HCT116 (cell line): ENCODE data around the gene PDGFA. TPM values are rescaled to one million over a fixed set of nuclear protein-coding genes. Genes with fewer than 3 reads are reported as not detected.

Experiments used
- ATAC-seq: fragments of 200-7000 bp; cut with Tn5 transposase; 2 replicates; pipeline ENCODE4 v1.9.1; 2020; ENCODE audit warnings: mild to moderate bottlenecking, moderate library complexity
- BruUV-seq: library from RNA; stranded (reverse); fragments of 400-500 nt; replicated peaks from 2 replicates; lab custom pipeline; 2021; lab: Mats Ljungman, UMichigan
- CTCF ChIA-PET: fragments of 300-600 bp; sonication (Branson Sonifier 250); formaldehyde crosslinking; loops from one replicate; lab custom pipeline; 2021; ENCODE audit warnings: antibody characterized with exemption; lab: Charles Lee
- POLR2A ChIA-PET: fragments of 300-600, 350-600 bp; sonication (Branson Sonifier 250); formaldehyde crosslinking; loops from one replicate; lab custom pipeline; 2021; ENCODE audit warnings: antibody characterized with exemption; lab: Charles Lee
- RAD21 ChIA-PET, 2 experiments: fragments of 300-600 bp; sonication (Branson Sonifier 250); formaldehyde crosslinking; loops; one replicate each; lab custom pipeline; 2023; ENCODE audit warnings: low total read pairs in 2 of 2; ENCODE audit not compliant: uncharacterized antibody in 2 of 2, unreplicated experiment in 2 of 2, low non-redundant PET in 1 of 2; lab: Charles Lee
- DNase-seq: peaks from one replicate; pipeline ENCODE4 v3.0.0-alpha.2; 2010; ENCODE audit warnings: low read depth, low spot score
- H2AFZ ChIP-seq: fragments of 200-600 bp; shearing (Covaris generic), sonication (generic); 2 replicates; pipeline ENCODE4 v1.6.1; 2017; ENCODE audit warnings: low read depth, mixed run types, mixed read lengths, antibody characterized with exemption, low read length; ENCODE audit not compliant: poor library complexity, severe bottlenecking
- H3K27ac ChIP-seq: 2 replicates; pipeline ENCODE4 v1.5.1; 2012; ENCODE audit warnings: low read depth, low read length
- H3K27me3 ChIP-seq: fragments of 200-600 bp; sonication (generic); 2 replicates; pipeline ENCODE4 v1.6.1; 2016; ENCODE audit warnings: mixed run types, low read length, mixed read lengths; ENCODE audit not compliant: insufficient read depth
- H3K36me3 ChIP-seq, 2 experiments: fragments of 200-500 bp in 1 of 2; fragments of 200-600 bp in 1 of 2; sonication (Bioruptor generic) in 1 of 2; sonication (generic) in 1 of 2; 2 replicates each; pipeline versions ENCODE4 v1.5.1 to v1.6.1; 2014 to 2016; ENCODE audit warnings: low read length in 2 of 2, inconsistent platforms in 1 of 2, mixed read lengths in 1 of 2, mixed run types in 1 of 2; ENCODE audit not compliant: insufficient read depth in 2 of 2, control insufficient read depth in 1 of 2
- H3K4me1 ChIP-seq, 2 experiments: fragments of 200-600 bp in 1 of 2; sonication (generic) in 1 of 2; 2 replicates each; pipeline versions ENCODE4 v1.5.1 to v1.6.1; 2012 to 2017; ENCODE audit warnings: low read length in 2 of 2, inconsistent platforms in 1 of 2, mild to moderate bottlenecking in 1 of 2, mixed read lengths in 1 of 2, mixed run types in 1 of 2, moderate library complexity in 1 of 2; ENCODE audit not compliant: insufficient read depth in 2 of 2, control insufficient read depth in 1 of 2
- H3K4me2 ChIP-seq: fragments of 200-600 bp; sonication (generic); 2 replicates; pipeline ENCODE4 v1.6.1; 2017; ENCODE audit warnings: mixed run types, low read length, mixed read lengths
- H3K4me3 ChIP-seq, 2 experiments: fragments of 200-600 bp in 1 of 2; sonication (generic) in 1 of 2; replicated peaks in 1 of 2; 2 replicates each; pipeline ENCODE4 v1.5.1; 2011 to 2016; ENCODE audit warnings: low read length in 2 of 2, control low read depth in 1 of 2, low read depth in 1 of 2, mild to moderate bottlenecking in 1 of 2, mixed read lengths in 1 of 2, mixed run types in 1 of 2
- H3K79me2 ChIP-seq: fragments of 200-600 bp; sonication (generic); 2 replicates; pipeline ENCODE4 v1.6.1; 2017; ENCODE audit warnings: mild to moderate bottlenecking, mixed run types, low read length, moderate library complexity, mixed read lengths; ENCODE audit not compliant: insufficient read depth
- H3K9ac ChIP-seq: fragments of 200-600 bp; sonication (generic); 2 replicates; pipeline ENCODE4 v1.6.1; 2016; ENCODE audit warnings: low read length, mixed read lengths
- H3K9me2 ChIP-seq: fragments of 200-600 bp; sonication (generic), shearing (Covaris generic); 2 replicates; pipeline ENCODE4 v1.6.1; 2017; ENCODE audit warnings: mixed run types, mild to moderate bottlenecking, moderate library complexity; ENCODE audit not compliant: insufficient read depth
- H3K9me3 ChIP-seq, 2 experiments: fragments of 200-500 bp in 1 of 2; fragments of 200-600 bp in 1 of 2; sonication (Bioruptor generic) in 1 of 2; sonication (generic) in 1 of 2; 2 replicates each; pipeline ENCODE4 v1.6.1; 2014 to 2017; ENCODE audit warnings: low read length in 2 of 2, mixed read lengths in 2 of 2, inconsistent platforms in 1 of 2, low read depth in 1 of 2, mild to moderate bottlenecking in 1 of 2, mixed run types in 1 of 2, moderate library complexity in 1 of 2; ENCODE audit not compliant: control insufficient read depth in 1 of 2, insufficient read depth in 1 of 2
- H4K20me1 ChIP-seq: fragments of 200-600 bp; sonication (generic), shearing (Covaris generic); 2 replicates; pipeline ENCODE4 v1.6.1; 2017; ENCODE audit warnings: mixed run types, mild to moderate bottlenecking, moderate library complexity; ENCODE audit not compliant: insufficient read depth
- ATF3 ChIP-seq: IDR thresholded peaks from 2 replicates; pipeline ENCODE4 v1.6.1; 2012
- CBX3 ChIP-seq: IDR thresholded peaks from 2 replicates; pipeline ENCODE4 v1.6.1; 2012; ENCODE audit warnings: low read depth
- CEBPB ChIP-seq: IDR thresholded peaks from 2 replicates; pipeline ENCODE4 v1.6.1; 2012; ENCODE audit warnings: low read depth
- CTCF ChIP-seq, 3 experiments: fragments of 200-600 bp in 1 of 3; sonication (generic) in 1 of 3; IDR thresholded peaks in 2 of 3; conservative IDR thresholded peaks in 1 of 3; 2 replicates each; pipeline ENCODE4 v1.5.1; 2012 to 2017; ENCODE audit warnings: low read depth in 2 of 3, low read length in 2 of 3, antibody characterized with exemption in 1 of 3, borderline replicate concordance in 1 of 3, control low read depth in 1 of 3, mild to moderate bottlenecking in 1 of 3, mixed read lengths in 1 of 3, mixed run types in 1 of 3, moderate library complexity in 1 of 3; ENCODE audit not compliant: insufficient read depth in 1 of 3
- EGR1 ChIP-seq: IDR thresholded peaks from 2 replicates; pipeline ENCODE4 v1.6.1; 2012; ENCODE audit warnings: low read depth
- ELF1 ChIP-seq: IDR thresholded peaks from 2 replicates; pipeline ENCODE4 v1.6.1; 2012; ENCODE audit warnings: low read depth, borderline replicate concordance
- EZH2phosphoT487 ChIP-seq: fragments of 200-600 bp; IDR thresholded peaks from 2 replicates; pipeline ENCODE4 v1.6.1; 2018; ENCODE audit warnings: antibody characterized with exemption, borderline replicate concordance
- FOSL1 ChIP-seq: IDR thresholded peaks from 2 replicates; pipeline ENCODE4 v1.6.1; 2012; ENCODE audit warnings: low read depth
- POLR2A ChIP-seq: IDR thresholded peaks from 2 replicates; pipeline ENCODE4 v1.7.0; 2011; ENCODE audit warnings: borderline replicate concordance; ENCODE audit not compliant: insufficient read depth, insufficient read length; ENCODE audit errors: extremely low read depth
- POLR2AphosphoS5 ChIP-seq: IDR thresholded peaks from 2 replicates; pipeline ENCODE4 v1.6.1; 2011; ENCODE audit warnings: mild to moderate bottlenecking, low read depth, low read length, moderate library complexity
- RAD21 ChIP-seq: IDR thresholded peaks from 2 replicates; pipeline ENCODE4 v1.6.1; 2012; ENCODE audit warnings: low read depth, mild to moderate bottlenecking
- SP1 ChIP-seq: IDR thresholded peaks from 2 replicates; pipeline ENCODE4 v1.6.1; 2012; ENCODE audit warnings: low read depth
- SRF ChIP-seq: IDR thresholded peaks from 2 replicates; pipeline ENCODE4 v1.6.1; 2012; ENCODE audit warnings: low read depth
- TCF7L2 ChIP-seq: IDR thresholded peaks from 2 replicates; pipeline ENCODE4 v1.7.0; 2011; ENCODE audit warnings: borderline replicate concordance, inconsistent platforms; ENCODE audit not compliant: insufficient read depth, insufficient read length; ENCODE audit errors: extremely low read depth
- YY1 ChIP-seq: IDR thresholded peaks from 2 replicates; pipeline ENCODE4 v1.6.1; 2011; ENCODE audit warnings: low read length, low read depth, moderate library complexity, mild to moderate bottlenecking; ENCODE audit not compliant: insufficient replicate concordance; ENCODE audit errors: extremely low read depth
- ZFX ChIP-seq: fragments of 450-650 bp; IDR thresholded peaks from 2 replicates; pipeline ENCODE4 v1.6.1; 2017
- ZNF274 ChIP-seq: fragments of 200-500 bp; sonication (Bioruptor generic); IDR thresholded peaks from 2 replicates; pipeline ENCODE4 v1.6.1; 2014; ENCODE audit warnings: mild to moderate bottlenecking, low read depth, low read length, inconsistent platforms
- intact Hi-C: fragments of 100-400 bp; cut with micrococcal nuclease; formaldehyde crosslinking; loops from 2 replicates; pipeline ENCODE4 v1.10.0; 2022
- total RNA-seq: library from RNA; stranded (reverse); gene quantifications from one replicate; pipeline ENCODE4 v1.2.1, GENCODE V29; 2021; ENCODE audit not compliant: unreplicated experiment

PDGFA gene
- total RNA-seq, 1 experiment from 2014 or later, result 44.7 TPM

- ATAC-seq (no peak), DNase-seq (no peak)
- no peak for TF ChIP-seq TCF7L2
- TF ChIP-seq POLR2A, result no peak
- TF ChIP-seq YY1, result no peak
- Histone ChIP-seq H3K27me3 (no peaks in the 10 kb centered on the region), H2AFZ (no peak overlapping the region), H3K4me2 (no peak overlapping the region), H3K79me2 (no peaks in the 10 kb centered on the region), H3K27ac (no peak overlapping the region), H4K20me1 (no peaks in the 10 kb centered on the region), H3K9ac (no peak overlapping the region), H3K4me1 (no peaks in the 10 kb centered on the region), H3K9me2 (no peaks in the 10 kb centered on the region), H3K4me3 (no peak overlapping the region), H3K9me3 (peaks cover 0 to 4% of the 10 kb centered on the region in 2 experiments; a peak in 1 of 4 replicates), H3K36me3 (no peaks in the 10 kb centered on the region)
- ChIA-PET RAD21 (no interaction called here), CTCF (no interaction called here), POLR2A (no interaction called here)
- intact Hi-C loops, result no loop called here
- BruUV-seq, result no TSS peak
These were observed 42.2 kb upstream of the PDGFA start for GRCh38 chr7:561631-562373.

GRCh38 chr7:560966-561630 lies 41.5 kb upstream of the PDGFA start:
- POLR2A ChIA-PET, result no interaction called here
- TF ChIP-seq CEBPB (no peak), EZH2phosphoT487 (no peak), ELF1 (no peak), ATF3 (no peak), FOSL1 (no peak), RAD21 (no peak), ZFX (no peak), SRF (no peak), POLR2AphosphoS5 (no peak), EGR1 (no peak), POLR2A (no peak), YY1 (no peak), SP1 (no peak), CTCF (IDR thresholded peaks at IDR 0.05 in 2 of 3, conservative IDR thresholded peaks at IDR 0.05 in 1 of 3; ENCODE audit: borderline replicate concordance in 1 of 3, insufficient read depth in 1 of 3, low read depth in 2 of 3, low read length in 2 of 3) (no peak), ZNF274 (no peak), TCF7L2 (no peak), CBX3 (no peak)

More at GRCh38 chr7:560966-561630, 41.5 kb upstream of the PDGFA start:
- Histone ChIP-seq H3K27me3 (no peaks in the 10 kb centered on the region), H4K20me1 (no peaks in the 10 kb centered on the region), H3K9ac (no peak overlapping the region), H3K4me3 (no peak overlapping the region), H3K4me2 (no peak overlapping the region), H3K4me1 (no peaks in the 10 kb centered on the region), H3K9me2 (no peaks in the 10 kb centered on the region), H2AFZ (no peak overlapping the region), H3K9me3 (peaks cover 0 to 4% of the 10 kb centered on the region in 2 experiments; a peak in 1 of 4 replicates), H3K36me3 (no peaks in the 10 kb centered on the region), H3K79me2 (no peaks in the 10 kb centered on the region), H3K27ac (no peak overlapping the region)
- DNase-seq (no peak), ATAC-seq (no peak)
- BruUV-seq, result no TSS peak
- ChIA-PET CTCF (no interaction called here), RAD21 (no interaction called here)
- intact Hi-C loops, result no loop called here
